K562 (cell line): ENCODE data around the gene OR9Q1. TPM values are rescaled to one million over a fixed set of nuclear protein-coding genes. Genes with fewer than 3 reads are reported as not detected.
A peak's percentile ranks its signal among the peaks of the same experiment; 100 is the strongest.

Source experiments
- ATAC-seq: fragments of 200-7000 bp; cut with Tn5 transposase; 3 replicates; pipeline ENCODE4 v1.9.1; 2020; ENCODE audit warnings: moderate library complexity
- BruUV-seq: library from RNA; stranded (reverse); fragments of 400-500 nt; replicated peaks from 2 replicates; lab custom pipeline; 2021; lab: Mats Ljungman, UMichigan
- CTCF ChIA-PET: fragments of 300-600 bp; formaldehyde crosslinking; extraction: SDS; loops from one replicate; lab custom pipeline; 2021; ENCODE audit warnings: low intra/inter-chr PET ratio; lab: Yijun Ruan, JAX
- POLR2A ChIA-PET: fragments of 300-600, 350-650 bp; sonication (Branson Sonifier 250); formaldehyde crosslinking; extraction: SDS; loops from one replicate; lab custom pipeline; 2021; ENCODE audit warnings: antibody characterized with exemption, inconsistent platforms; lab: Yijun Ruan, JAX
- DNase-seq, 4 experiments: peaks; one replicate each; pipeline versions ENCODE4 v3.0.0 to v3.0.0-alpha.2; 2011 to 2018; ENCODE audit warnings: low spot score in 3 of 4, mixed read lengths in 3 of 4; ENCODE audit errors: extremely low read depth in 1 of 4
- FAIRE-seq: peaks from 2 replicates; lab custom pipeline; 2011; peaks lifted over from hg19 to GRCh38; lab: Jason Lieb, UNC
- H2AFZ ChIP-seq: 2 replicates; pipeline ENCODE4 v1.6.0; 2011; ENCODE audit warnings: low read depth, low read length, control low read depth, inconsistent platforms
- H3K27ac ChIP-seq: fragments of 200-600 bp; 3 replicates; pipeline ENCODE4 v1.8.0; 2011; ENCODE audit warnings: low read depth, mild to moderate bottlenecking, control low read depth, inconsistent platforms, low read length, moderate library complexity, mixed read lengths; ENCODE audit errors: extremely low read depth
- H3K27me3 ChIP-seq, 2 experiments: fragments of 300-600 bp in 1 of 2; 2 replicates in 1 of 2; 3 replicates in 1 of 2; pipeline versions ENCODE4 v1.6.0 to v1.8.0; 2011; ENCODE audit warnings: inconsistent platforms in 2 of 2, low read length in 2 of 2, mild to moderate bottlenecking in 1 of 2, mixed read lengths in 1 of 2, moderate library complexity in 1 of 2; ENCODE audit not compliant: control insufficient read depth in 2 of 2, insufficient read depth in 2 of 2
- H3K36me3 ChIP-seq: fragments of 300-600 bp; 3 replicates; pipeline ENCODE4 v1.8.0; 2011; ENCODE audit warnings: mild to moderate bottlenecking, low read length, inconsistent platforms; ENCODE audit not compliant: control insufficient read depth, insufficient read depth
- H3K4me1 ChIP-seq, 2 experiments: fragments of 200-600 bp in 1 of 2; replicated peaks in 1 of 2; 2 replicates in 1 of 2; 3 replicates in 1 of 2; pipeline versions ENCODE4 v1.5.1 to v1.8.0; 2011; ENCODE audit warnings: inconsistent platforms in 2 of 2, low read length in 2 of 2, mild to moderate bottlenecking in 1 of 2, mixed read lengths in 1 of 2, moderate library complexity in 1 of 2; ENCODE audit not compliant: control insufficient read depth in 2 of 2, insufficient read depth in 2 of 2
- H3K4me2 ChIP-seq: 2 replicates; pipeline ENCODE4 v1.6.1; 2011; ENCODE audit warnings: low read length, control low read depth, inconsistent platforms, mixed read lengths; ENCODE audit not compliant: insufficient read depth
- H3K4me3 ChIP-seq: fragments of 200-600 bp; sonication (generic), shearing (Covaris generic); 2 replicates; pipeline ENCODE4 v1.5.1; 2016; ENCODE audit warnings: control low read depth, inconsistent platforms
- H3K79me2 ChIP-seq: fragments of 200-600 bp; 3 replicates; pipeline ENCODE4 v1.8.0; 2011; ENCODE audit warnings: low read length, inconsistent platforms; ENCODE audit not compliant: control insufficient read depth, insufficient read depth
- H3K9ac ChIP-seq, 2 experiments: 2 replicates each; pipeline versions ENCODE4 v1.6.0 to v1.6.1; 2011; ENCODE audit warnings: low read depth in 2 of 2, low read length in 2 of 2, control low read depth in 1 of 2, inconsistent platforms in 1 of 2, mild to moderate bottlenecking in 1 of 2, mixed read lengths in 1 of 2; ENCODE audit not compliant: insufficient read depth in 1 of 2
- H3K9me1 ChIP-seq: one replicate; pipeline ENCODE4 v1.6.0; 2011; ENCODE audit warnings: inconsistent platforms, mild to moderate bottlenecking, low read length, moderate library complexity; ENCODE audit not compliant: control insufficient read depth, insufficient read depth
- H3K9me3 ChIP-seq: replicated peaks from 2 replicates; pipeline ENCODE4 v1.5.1; 2011; ENCODE audit warnings: low read depth, low read length, inconsistent platforms; ENCODE audit not compliant: control insufficient read depth, insufficient read depth
- H4K20me1 ChIP-seq: replicated peaks from 2 replicates; pipeline ENCODE4 v1.6.1; 2011; ENCODE audit warnings: low read length, inconsistent platforms, mixed read lengths; ENCODE audit not compliant: control insufficient read depth, insufficient read depth
- RAD21 ChIP-seq, 2 experiments: fragments of 250-450 bp in 1 of 2; fragments of 450-650 bp in 1 of 2; sonication (Bioruptor Pico) in 1 of 2; formaldehyde crosslinking in 1 of 2; IDR thresholded peaks in 1 of 2; conservative IDR thresholded peaks in 1 of 2; 2 replicates each; pipeline versions ENCODE4 v1.4.0 to v1.8.0; 2020 to 2022; ENCODE audit warnings: mild to moderate bottlenecking in 2 of 2, moderate library complexity in 1 of 2
- ZNF589 ChIP-seq: fragments of 200-800 bp; sonication (Bioruptor generic); IDR thresholded peaks from 2 replicates; pipeline ENCODE4 v1.6.1; 2016; ENCODE audit warnings: low read depth, missing genetic modification characterization, missing compliant biosample characterization
- WGBS: fragments of 100-300 bp; shearing (Covaris generic); methylation state at CpG from one replicate; pipeline ENCODE4 v1.1.6; 2016; ENCODE audit warnings: low coverage, mixed read lengths; ENCODE audit not compliant: insufficient coverage; ENCODE audit errors: missing lambda C conversion rate; 5-methylcytosine and 5-hydroxymethylcytosine counted together
- in situ Hi-C: fragments of 300-500 bp; cut with MboI; formaldehyde crosslinking; loops from 4 replicates; pipeline ENCODE4 v1.15.0; 2018; ENCODE audit warnings: inconsistent platforms, mixed read lengths
- intact Hi-C: fragments of 100-400 bp; cut with micrococcal nuclease; formaldehyde crosslinking; loops from 2 replicates; pipeline ENCODE4 v1.14.2; 2022
- polyA plus RNA-seq, 8 experiments: library from polyadenylated mRNA; depleted of rRNA in 4 of 8; stranded (reverse) in 5 of 8; unstranded in 3 of 8; fragments of >200 nt; fragmentation: Nextera tagmentation in 2 of 8; fragmentation: Illumina TruSeq in 1 of 8; extraction: Ambion mirVana in 2 of 8; extraction: Trizol in 1 of 8; gene quantifications; 2 replicates each; pipeline versions ENCODE4 v1.2.1 to v1.2.3, GENCODE V29; 2011 to 2014; ENCODE audit warnings: inconsistent platforms in 1 of 8, missing spikeins in 1 of 8
- total RNA-seq, 7 experiments: library from RNA; depleted of rRNA in 6 of 7; stranded (reverse); fragments of >200 nt in 6 of 7; fragmentation: Illumina TruSeq in 2 of 7; extraction: Trizol in 2 of 7; gene quantifications; 2 replicates each; pipeline versions ENCODE4 v1.2.1 to v1.2.3, GENCODE V29; 2011 to 2021; ENCODE audit warnings: low replicate concordance in 1 of 7
- TF ChIP-seq, protein P1 (sequence below): fragments of 150-350 bp; IDR thresholded peaks from 2 replicates; pipeline ENCODE4 v1.6.1; 2014; ENCODE audit warnings: low read depth, mild to moderate bottlenecking, low read length, borderline replicate concordance

OR9Q1 gene
- total and polyA plus RNA-seq, 9 of the 15 experiments (the other 6 are each of a cell fraction or from before 2014, with no cell fraction given) = not detected

DNA sequence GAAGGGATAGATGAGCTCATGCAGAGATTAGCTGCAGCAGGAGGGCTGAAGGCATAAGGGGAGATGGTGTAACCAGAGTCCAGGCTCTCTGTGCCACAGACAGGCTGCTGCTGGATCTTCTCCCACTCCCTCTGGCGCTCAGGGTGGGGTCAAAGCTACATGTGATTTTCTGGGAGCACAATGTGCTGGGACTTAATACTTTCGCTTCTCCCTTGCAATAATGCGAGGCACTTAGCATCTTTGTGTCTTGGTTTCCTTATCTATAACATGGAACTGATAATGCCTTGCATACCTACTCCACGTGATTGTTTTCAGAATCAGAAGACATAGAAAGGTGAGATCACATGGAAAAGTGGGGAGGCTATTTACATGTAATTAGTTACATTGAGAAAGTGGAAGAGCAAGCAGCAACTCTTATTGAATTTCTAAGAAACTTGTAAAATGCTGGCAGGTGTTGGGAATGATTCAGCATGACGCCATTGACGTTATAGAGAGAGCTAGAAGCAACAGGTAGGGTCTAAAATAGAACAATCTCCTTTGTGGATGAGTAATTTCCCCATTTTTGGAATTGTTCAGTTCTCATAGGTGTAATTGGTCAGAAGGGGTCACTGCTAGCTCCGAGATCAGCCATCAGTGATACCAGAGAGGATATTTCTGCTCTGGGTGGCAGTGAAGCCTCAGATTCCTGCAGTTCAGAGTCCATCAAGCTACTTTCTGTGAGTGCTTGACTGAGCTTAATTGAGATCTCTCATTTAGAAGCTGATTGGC lies 109.8 kb downstream of the OR9Q1 start:
- no peaks in the 10 kb centered on the region for H3K36me3 ChIP-seq
- H3K4me2 ChIP-seq = no peak overlapping the region
- no peak overlapping the region for H3K4me3 ChIP-seq
- intact Hi-C loops = no loop called here
- BruUV-seq = no TSS peak
- no peaks in the 10 kb centered on the region for H3K9me1 ChIP-seq
- WGBS = 0% methylated on average over 7 of the region's 7 CpGs
- H3K27ac ChIP-seq = no peak overlapping the region
- H2AFZ ChIP-seq = no peak overlapping the region
- in situ Hi-C loops = no loop called here
- no peak for TF ChIP-seq ZNF589 (CRISPR knock-in tag)
- TF ChIP-seq, protein P1, sequence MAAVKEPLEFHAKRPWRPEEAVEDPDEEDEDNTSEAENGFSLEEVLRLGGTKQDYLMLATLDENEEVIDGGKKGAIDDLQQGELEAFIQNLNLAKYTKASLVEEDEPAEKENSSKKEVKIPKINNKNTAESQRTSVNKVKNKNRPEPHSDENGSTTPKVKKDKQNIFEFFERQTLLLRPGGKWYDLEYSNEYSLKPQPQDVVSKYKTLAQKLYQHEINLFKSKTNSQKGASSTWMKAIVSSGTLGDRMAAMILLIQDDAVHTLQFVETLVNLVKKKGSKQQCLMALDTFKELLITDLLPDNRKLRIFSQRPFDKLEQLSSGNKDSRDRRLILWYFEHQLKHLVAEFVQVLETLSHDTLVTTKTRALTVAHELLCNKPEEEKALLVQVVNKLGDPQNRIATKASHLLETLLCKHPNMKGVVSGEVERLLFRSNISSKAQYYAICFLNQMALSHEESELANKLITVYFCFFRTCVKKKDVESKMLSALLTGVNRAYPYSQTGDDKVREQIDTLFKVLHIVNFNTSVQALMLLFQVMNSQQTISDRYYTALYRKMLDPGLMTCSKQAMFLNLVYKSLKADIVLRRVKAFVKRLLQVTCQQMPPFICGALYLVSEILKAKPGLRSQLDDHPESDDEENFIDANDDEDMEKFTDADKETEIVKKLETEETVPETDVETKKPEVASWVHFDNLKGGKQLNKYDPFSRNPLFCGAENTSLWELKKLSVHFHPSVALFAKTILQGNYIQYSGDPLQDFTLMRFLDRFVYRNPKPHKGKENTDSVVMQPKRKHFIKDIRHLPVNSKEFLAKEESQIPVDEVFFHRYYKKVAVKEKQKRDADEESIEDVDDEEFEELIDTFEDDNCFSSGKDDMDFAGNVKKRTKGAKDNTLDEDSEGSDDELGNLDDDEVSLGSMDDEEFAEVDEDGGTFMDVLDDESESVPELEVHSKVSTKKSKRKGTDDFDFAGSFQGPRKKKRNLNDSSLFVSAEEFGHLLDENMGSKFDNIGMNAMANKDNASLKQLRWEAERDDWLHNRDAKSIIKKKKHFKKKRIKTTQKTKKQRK = no peak
- 0 out of 4 replicates have a peak, but pooled peaks of 1 of the 2 experiments have one; percentile 8 for TF ChIP-seq RAD21 (CRISPR knock-in tag; conservative IDR thresholded peaks at IDR 0.05 in 1 of 2, IDR thresholded peaks at IDR 0.05 in 1 of 2)
- H3K9me3 ChIP-seq = no peaks in the 10 kb centered on the region
- H3K27me3 ChIP-seq = no peaks in the 10 kb centered on the region
- no peaks in the 10 kb centered on the region for H3K4me1 ChIP-seq
- ChIA-PET POLR2A (no interaction called here), CTCF (no interaction called here)
- FAIRE-seq (no peak), DNase-seq (no peak), ATAC-seq (no peak)
- H3K79me2 ChIP-seq = no peaks in the 10 kb centered on the region
- no peaks in the 10 kb centered on the region for H4K20me1 ChIP-seq
- H3K9ac ChIP-seq = no peak overlapping the region
